H9 (cell line): Measurements from ENCODE around the gene STAMBP. TPM values are rescaled to one million over a fixed set of nuclear protein-coding genes. Genes with fewer than 3 reads are reported as not detected.

Experiments used
- DNase-seq: peaks from one replicate; pipeline ENCODE4 v3.0.0-alpha.2; 2017
- H2AFZ ChIP-seq: one replicate; pipeline ENCODE4 v1.6.1; 2013; ENCODE audit warnings: mild to moderate bottlenecking, low read length, control low read depth, moderate library complexity
- H2AK5ac ChIP-seq: 2 replicates; pipeline ENCODE4 v1.6.1; 2013; ENCODE audit warnings: low read length, control low read depth, mixed read lengths; ENCODE audit not compliant: insufficient read length
- H2BK120ac ChIP-seq: one replicate; pipeline ENCODE4 v1.6.1; 2013; ENCODE audit warnings: low read depth, mild to moderate bottlenecking, low read length, control low read depth, inconsistent platforms; ENCODE audit not compliant: poor library complexity, severe bottlenecking
- H2BK12ac ChIP-seq: 2 replicates; pipeline ENCODE4 v1.6.1; 2013; ENCODE audit warnings: low read length, control low read depth, mixed read lengths, low read depth; ENCODE audit not compliant: insufficient read length
- H2BK15ac ChIP-seq: 2 replicates; pipeline ENCODE4 v1.6.1; 2013; ENCODE audit warnings: low read depth, low read length, control low read depth
- H2BK20ac ChIP-seq: one replicate; pipeline ENCODE4 v1.6.1; 2013; ENCODE audit warnings: low read depth, mild to moderate bottlenecking, low read length, control low read depth, inconsistent platforms; ENCODE audit not compliant: poor library complexity, severe bottlenecking
- H2BK5ac ChIP-seq: 2 replicates; pipeline ENCODE4 v1.6.1; 2013; ENCODE audit warnings: low read length, control low read depth, mixed read lengths; ENCODE audit not compliant: insufficient read length
- H3K14ac ChIP-seq: 2 replicates; pipeline ENCODE4 v1.6.1; 2013; ENCODE audit warnings: low read length, control low read depth; ENCODE audit not compliant: insufficient read depth
- H3K18ac ChIP-seq: 2 replicates; pipeline ENCODE4 v1.6.1; 2013; ENCODE audit warnings: low read depth, mild to moderate bottlenecking, mixed read lengths, low read length, control low read depth; ENCODE audit not compliant: insufficient read length
- H3K23ac ChIP-seq: 2 replicates; pipeline ENCODE4 v1.6.1; 2013; ENCODE audit warnings: low read length, control low read depth, mixed read lengths, low read depth; ENCODE audit not compliant: insufficient read length
- H3K23me2 ChIP-seq: 2 replicates; pipeline ENCODE4 v1.6.1; 2013; ENCODE audit warnings: low read depth, mild to moderate bottlenecking, mixed read lengths, low read length, control low read depth; ENCODE audit not compliant: insufficient read length, poor library complexity, severe bottlenecking
- H3K27ac ChIP-seq: 2 replicates; pipeline ENCODE4 v1.5.1; 2013; ENCODE audit warnings: low read length, control low read depth, mixed read lengths, low read depth; ENCODE audit not compliant: insufficient read length
- H3K27me3 ChIP-seq: 2 replicates; pipeline ENCODE4 v1.6.1; 2013; ENCODE audit warnings: low read length, control low read depth, inconsistent platforms; ENCODE audit not compliant: insufficient read depth
- H3K4ac ChIP-seq: 2 replicates; pipeline ENCODE4 v1.6.1; 2013; ENCODE audit warnings: low read depth, mild to moderate bottlenecking, control low read depth, inconsistent platforms, low read length, moderate library complexity
- H3K4me1 ChIP-seq: 2 replicates; pipeline ENCODE4 v1.6.1; 2013; ENCODE audit warnings: low read length, control low read depth, inconsistent platforms; ENCODE audit not compliant: insufficient read depth
- H3K4me2 ChIP-seq: 2 replicates; pipeline ENCODE4 v1.6.1; 2013; ENCODE audit warnings: low read length, control low read depth, mixed read lengths; ENCODE audit not compliant: insufficient read length, insufficient read depth
- H3K56ac ChIP-seq: 2 replicates; pipeline ENCODE4 v1.6.1; 2013; ENCODE audit warnings: low read depth, mild to moderate bottlenecking, mixed read lengths, low read length, control low read depth; ENCODE audit not compliant: insufficient read length
- H3K79me1 ChIP-seq: 2 replicates; pipeline ENCODE4 v1.6.1; 2013; ENCODE audit warnings: low read depth, mild to moderate bottlenecking, moderate library complexity, low read length, control low read depth, inconsistent platforms; ENCODE audit not compliant: insufficient read depth, poor library complexity, severe bottlenecking
- H3K79me2 ChIP-seq: 2 replicates; pipeline ENCODE4 v1.6.1; 2013; ENCODE audit warnings: low read length, control low read depth, inconsistent platforms; ENCODE audit not compliant: insufficient read depth
- H3K9ac ChIP-seq: 2 replicates; pipeline ENCODE4 v1.6.1; 2013; ENCODE audit warnings: low read length, control low read depth, mixed read lengths; ENCODE audit not compliant: insufficient read length; ENCODE audit errors: extremely low read depth
- H3K9me3 ChIP-seq: one replicate; pipeline ENCODE4 v1.6.1; 2013; ENCODE audit warnings: low read depth, low read length, inconsistent platforms; ENCODE audit not compliant: control insufficient read depth
- H3T11ph ChIP-seq: one replicate; pipeline ENCODE4 v1.6.1; 2013; ENCODE audit warnings: mild to moderate bottlenecking, low read length, control low read depth, inconsistent platforms
- H4K20me1 ChIP-seq: one replicate; pipeline ENCODE4 v1.6.1; 2013; ENCODE audit not compliant: control insufficient read depth, insufficient read length, insufficient read depth
- H4K5ac ChIP-seq: 2 replicates; pipeline ENCODE4 v1.6.1; 2013; ENCODE audit warnings: low read depth, mild to moderate bottlenecking, mixed read lengths, low read length, control low read depth; ENCODE audit not compliant: insufficient read length
- H4K8ac ChIP-seq: replicated peaks from 2 replicates; pipeline ENCODE4 v1.6.1; 2013; ENCODE audit warnings: low read length, control low read depth, mixed read lengths, low read depth; ENCODE audit not compliant: insufficient read length
- H4K91ac ChIP-seq: 2 replicates; pipeline ENCODE4 v1.6.1; 2013; ENCODE audit warnings: low read depth, mild to moderate bottlenecking, moderate library complexity, mixed read lengths, low read length, control low read depth; ENCODE audit not compliant: insufficient read length
- H3K27ac Mint-ChIP-seq, 3 experiments: 2 replicates in 2 of 3; 3 replicates in 1 of 3; pipeline ENCODE4 v1.8.0; 2020 to 2021; ENCODE audit warnings: mixed read lengths in 3 of 3, mild to moderate bottlenecking in 1 of 3, moderate library complexity in 1 of 3
- H3K27me3 Mint-ChIP-seq: 2 replicates; pipeline ENCODE4 v1.8.0; 2021; ENCODE audit warnings: low read depth, mild to moderate bottlenecking, moderate library complexity, mixed read lengths
- H3K36me3 Mint-ChIP-seq, 3 experiments: 2 replicates in 2 of 3; 3 replicates in 1 of 3; pipeline ENCODE4 v1.8.0; 2020 to 2021; ENCODE audit warnings: low read depth in 3 of 3, mixed read lengths in 3 of 3; ENCODE audit not compliant: insufficient read depth in 1 of 3
- H3K4me1 Mint-ChIP-seq, 2 experiments: 2 replicates each; pipeline ENCODE4 v1.8.0; 2020; ENCODE audit warnings: mixed read lengths in 2 of 2
- H3K4me3 Mint-ChIP-seq, 2 experiments: 2 replicates in 1 of 2; 3 replicates in 1 of 2; pipeline ENCODE4 v1.8.0; 2020 to 2021; ENCODE audit warnings: mild to moderate bottlenecking in 2 of 2, mixed read lengths in 2 of 2, moderate library complexity in 1 of 2
- H3K9me3 Mint-ChIP-seq, 2 experiments: 2 replicates in 1 of 2; 3 replicates in 1 of 2; pipeline ENCODE4 v1.8.0; 2020; ENCODE audit warnings: mild to moderate bottlenecking in 2 of 2, mixed read lengths in 2 of 2, moderate library complexity in 1 of 2
- WGBS: extraction: QIAGEN DNeasy Blood & Tissue Kit; methylation state at CpG from one replicate; pipeline ENCODE4 v1.1.7; 2013; ENCODE audit warnings: missing lambda C conversion rate, low lambda C conversion rate, mixed read lengths; ENCODE audit not compliant: insufficient read length; ENCODE audit errors: extremely low coverage; 5-methylcytosine and 5-hydroxymethylcytosine counted together
- total RNA-seq: library from RNA; stranded (reverse); gene quantifications from 2 replicates; pipeline ENCODE4 v1.2.1, GENCODE V29; 2021
- TF ChIP-seq, protein P1 (sequence below): fragments of 200-600 bp; sonication (generic); conservative IDR thresholded peaks from 3 replicates; pipeline ENCODE4 v1.8.0; 2021; ENCODE audit warnings: antibody characterized with exemption, mild to moderate bottlenecking

Gene STAMBP
- total RNA-seq, 1 experiment from 2014 or later: 45.5 TPM

DNA sequence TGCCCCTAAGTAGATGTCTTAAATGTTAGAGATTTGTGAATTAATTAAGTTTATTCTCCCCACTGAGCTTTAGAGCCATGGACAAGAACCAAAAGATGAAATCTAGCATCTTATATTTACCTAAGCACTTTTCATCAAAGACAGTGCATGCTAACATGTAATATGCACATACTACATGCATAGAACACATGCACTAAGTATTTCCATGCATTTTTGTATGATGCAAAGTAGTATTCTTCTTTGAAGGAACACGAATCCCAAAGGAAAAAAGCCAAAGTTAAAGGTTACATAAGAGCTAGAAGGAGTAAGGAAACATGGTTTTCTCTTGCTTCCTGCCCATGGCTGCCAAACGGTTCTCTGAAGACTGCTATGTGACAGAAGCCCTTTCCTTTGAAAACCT is 15.3 kb downstream of the STAMBP start:
- H3K36me3 Mint-ChIP-seq: peaks cover 13 to 54% (median 45%) of the 10 kb centered on the region in 3 experiments; a peak in 6 of 7 replicates
- Histone ChIP-seq H4K20me1 (no peaks in the 10 kb centered on the region), H2BK15ac (no peak overlapping the region), H3K14ac (no peak overlapping the region), H4K8ac (no peak overlapping the region), H3K9me3 (no peaks in the 10 kb centered on the region), H3K4me1 (no peaks in the 10 kb centered on the region), H2BK120ac (no peak overlapping the region), H4K91ac (no peak overlapping the region), H3K79me1 (no peaks in the 10 kb centered on the region), H2BK20ac (no peak overlapping the region), H3K23ac (no peak overlapping the region), H3K4ac (no peak overlapping the region), H3K27ac (no peak overlapping the region), H3K23me2 (no peaks in the 10 kb centered on the region), H3K9ac (no peak overlapping the region), H3K27me3 (no peaks in the 10 kb centered on the region), H2BK12ac (no peak overlapping the region), H2AK5ac (no peak overlapping the region), H3K18ac (no peak overlapping the region), H2AFZ (no peak overlapping the region), H3K56ac (no peak overlapping the region), H4K5ac (no peak overlapping the region), H3T11ph (no peak overlapping the region), H3K4me2 (no peak overlapping the region), H2BK5ac (no peak overlapping the region), H3K79me2 (no peaks in the 10 kb centered on the region)
- H3K27me3 Mint-ChIP-seq: no peaks in the 10 kb centered on the region
- H3K27ac Mint-ChIP-seq: no peak overlapping the region
- WGBS: no CpG with 5 or more reads among the region's 2 CpGs
- no peak for DNase-seq
- no peaks in the 10 kb centered on the region for H3K9me3 Mint-ChIP-seq
- TF ChIP-seq, protein P1, sequence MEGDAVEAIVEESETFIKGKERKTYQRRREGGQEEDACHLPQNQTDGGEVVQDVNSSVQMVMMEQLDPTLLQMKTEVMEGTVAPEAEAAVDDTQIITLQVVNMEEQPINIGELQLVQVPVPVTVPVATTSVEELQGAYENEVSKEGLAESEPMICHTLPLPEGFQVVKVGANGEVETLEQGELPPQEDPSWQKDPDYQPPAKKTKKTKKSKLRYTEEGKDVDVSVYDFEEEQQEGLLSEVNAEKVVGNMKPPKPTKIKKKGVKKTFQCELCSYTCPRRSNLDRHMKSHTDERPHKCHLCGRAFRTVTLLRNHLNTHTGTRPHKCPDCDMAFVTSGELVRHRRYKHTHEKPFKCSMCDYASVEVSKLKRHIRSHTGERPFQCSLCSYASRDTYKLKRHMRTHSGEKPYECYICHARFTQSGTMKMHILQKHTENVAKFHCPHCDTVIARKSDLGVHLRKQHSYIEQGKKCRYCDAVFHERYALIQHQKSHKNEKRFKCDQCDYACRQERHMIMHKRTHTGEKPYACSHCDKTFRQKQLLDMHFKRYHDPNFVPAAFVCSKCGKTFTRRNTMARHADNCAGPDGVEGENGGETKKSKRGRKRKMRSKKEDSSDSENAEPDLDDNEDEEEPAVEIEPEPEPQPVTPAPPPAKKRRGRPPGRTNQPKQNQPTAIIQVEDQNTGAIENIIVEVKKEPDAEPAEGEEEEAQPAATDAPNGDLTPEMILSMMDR: no peak
- no peak overlapping the region for H3K4me3 Mint-ChIP-seq
- no peaks in the 10 kb centered on the region for H3K4me1 Mint-ChIP-seq
